HG03575 (cell line): ENCODE data around the gene ZNF624.
"Not testable (repeated sequence)": the region's sequence is repeated elsewhere in the genome, so short reads cannot be mapped to it uniquely, and the experiment has no call there.

Source experiments
- ATAC-seq: cut with Tn5 transposase; IDR thresholded peaks from one replicate; pipeline ENCODE4 v1.9.1; 2021; ENCODE audit not compliant: unreplicated experiment, insufficient number of reproducible peaks, low FRiP score; ENCODE audit errors: extremely low read depth

Gene ZNF624

GRCh38 chr17:16653367-16654041 lies at the start of gene ZNF624:
TSS of gene ZNF624 (minus strand) at chr17:16653850.
- ATAC-seq: no peak

DNA sequence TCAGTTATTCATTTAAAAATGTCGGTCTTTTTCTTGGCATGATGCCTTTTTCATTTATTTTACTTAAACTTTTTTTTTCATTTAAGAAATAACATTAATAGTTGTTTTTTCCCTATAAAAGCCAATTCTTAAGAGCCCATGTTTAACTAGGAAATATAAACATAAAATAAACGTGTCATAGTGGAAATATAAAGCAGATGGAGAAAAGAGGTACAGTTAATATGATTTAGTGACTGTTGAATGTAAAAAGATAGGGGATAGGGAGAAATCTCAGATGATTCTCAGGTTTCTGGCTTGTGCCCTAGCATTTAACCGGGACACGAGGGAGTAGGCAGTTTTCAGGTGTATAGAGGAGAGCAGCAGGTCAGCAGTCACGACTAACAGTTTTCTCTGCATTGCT lies 44.0 kb upstream of the ZNF624 start:
- ATAC-seq: not testable (repeated sequence)

DNA sequence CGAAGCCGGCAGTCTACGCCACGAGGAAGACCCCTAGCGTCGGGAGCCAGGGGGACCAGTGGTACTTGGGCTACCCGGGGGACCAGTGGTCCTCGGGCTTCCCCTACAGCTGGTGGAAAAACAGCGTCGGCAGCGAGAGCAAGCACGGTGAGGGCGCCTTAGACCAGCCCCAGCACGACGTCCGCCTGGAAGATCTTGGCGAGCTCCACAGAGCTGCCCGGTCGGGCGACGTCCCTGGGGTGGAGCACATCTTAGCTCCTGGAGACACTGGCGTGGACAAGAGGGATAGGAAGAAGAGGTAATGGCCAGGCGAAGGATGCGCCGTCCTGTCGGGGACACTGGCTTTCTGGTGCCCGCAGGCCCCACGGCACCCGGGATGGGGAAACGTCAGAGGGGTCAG lies 36.8 kb upstream of the ZNF624 start:
- ATAC-seq: not testable (repeated sequence)

GRCh38 chr17:16689731-16690281 lies 36.2 kb upstream of the ZNF624 start, which contains the start of gene CCDC144A:
TSS of gene CCDC144A (plus strand) at chr17:16690241. CDS start at chr17:16690401, 160 bp downstream.
- ATAC-seq: not testable (repeated sequence)

GRCh38 chr17:16687151-16687550 lies 33.5 kb upstream of the ZNF624 start:
- not testable (repeated sequence) for ATAC-seq

GRCh38 chr17:16686019-16686418 lies 32.4 kb upstream of the ZNF624 start:
- ATAC-seq: not testable (repeated sequence)

DNA sequence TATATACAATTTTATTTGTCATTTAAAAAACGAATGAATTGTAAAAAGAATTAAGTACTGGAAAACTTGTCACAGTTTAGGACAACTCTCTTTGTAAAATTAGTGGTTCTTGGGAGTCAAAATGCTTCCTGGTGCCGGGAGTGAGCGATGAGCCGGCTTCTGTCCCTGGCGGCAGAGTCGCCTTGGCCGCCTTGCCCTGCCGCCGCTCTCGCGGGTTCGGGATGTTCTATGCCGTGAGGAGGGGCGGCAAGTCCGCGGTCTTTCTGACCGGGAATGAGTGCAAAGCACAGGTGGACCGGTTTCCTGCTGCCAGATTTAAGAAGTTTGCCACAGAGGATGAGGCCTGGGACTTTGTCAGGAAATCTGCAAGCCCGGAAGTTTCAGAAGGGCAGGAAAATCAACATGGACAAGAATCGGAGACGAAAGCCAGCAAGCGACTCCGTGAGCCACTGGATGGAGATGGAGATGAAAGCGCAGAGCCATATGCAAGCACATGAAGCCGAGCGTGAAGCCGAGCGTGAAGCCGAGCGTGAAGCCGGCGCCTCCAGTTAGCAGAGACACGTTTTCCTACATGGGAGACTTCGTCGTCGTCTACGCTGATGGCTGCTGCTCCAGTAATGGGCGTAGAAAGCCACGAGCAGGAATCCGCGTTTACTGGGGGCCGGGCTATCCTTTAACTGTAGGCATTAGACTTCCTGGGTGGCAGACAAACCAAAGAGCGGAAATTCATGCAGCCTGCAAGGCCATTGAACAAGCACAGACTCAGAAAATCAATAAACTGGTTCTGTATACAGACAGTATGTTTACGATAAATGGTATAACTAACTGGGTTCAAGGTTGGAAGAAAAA lies 29.9 kb upstream of the ZNF624 start:
- not testable (repeated sequence) for ATAC-seq

DNA sequence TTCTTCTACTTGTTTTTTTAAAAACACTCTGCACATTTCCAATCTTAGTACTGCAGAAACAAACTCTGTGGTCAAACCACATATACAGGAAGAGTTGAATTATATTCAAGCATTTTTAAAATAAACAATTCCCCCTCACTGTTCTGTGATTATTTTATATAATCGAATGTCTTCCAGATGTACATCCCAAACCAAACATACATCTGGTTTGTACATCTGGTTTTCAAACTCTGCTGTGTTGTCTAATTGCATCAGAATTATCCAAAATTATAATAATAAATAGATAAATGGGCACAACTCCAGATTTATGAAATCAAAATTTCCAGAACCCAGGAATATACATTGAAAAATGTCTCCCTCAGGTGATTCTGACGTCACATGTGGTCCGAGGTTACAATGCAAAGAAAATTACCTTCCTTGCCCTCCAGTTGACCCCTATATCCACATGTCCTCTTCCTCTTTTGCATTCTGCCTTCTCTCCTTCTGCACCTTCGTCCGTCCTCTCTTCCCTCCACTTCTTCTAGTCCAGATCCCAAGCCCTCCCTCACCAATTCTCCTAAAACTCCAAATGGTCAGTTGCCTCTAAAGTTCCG lies 23.1 kb upstream of the ZNF624 start:
- no peak for ATAC-seq

DNA sequence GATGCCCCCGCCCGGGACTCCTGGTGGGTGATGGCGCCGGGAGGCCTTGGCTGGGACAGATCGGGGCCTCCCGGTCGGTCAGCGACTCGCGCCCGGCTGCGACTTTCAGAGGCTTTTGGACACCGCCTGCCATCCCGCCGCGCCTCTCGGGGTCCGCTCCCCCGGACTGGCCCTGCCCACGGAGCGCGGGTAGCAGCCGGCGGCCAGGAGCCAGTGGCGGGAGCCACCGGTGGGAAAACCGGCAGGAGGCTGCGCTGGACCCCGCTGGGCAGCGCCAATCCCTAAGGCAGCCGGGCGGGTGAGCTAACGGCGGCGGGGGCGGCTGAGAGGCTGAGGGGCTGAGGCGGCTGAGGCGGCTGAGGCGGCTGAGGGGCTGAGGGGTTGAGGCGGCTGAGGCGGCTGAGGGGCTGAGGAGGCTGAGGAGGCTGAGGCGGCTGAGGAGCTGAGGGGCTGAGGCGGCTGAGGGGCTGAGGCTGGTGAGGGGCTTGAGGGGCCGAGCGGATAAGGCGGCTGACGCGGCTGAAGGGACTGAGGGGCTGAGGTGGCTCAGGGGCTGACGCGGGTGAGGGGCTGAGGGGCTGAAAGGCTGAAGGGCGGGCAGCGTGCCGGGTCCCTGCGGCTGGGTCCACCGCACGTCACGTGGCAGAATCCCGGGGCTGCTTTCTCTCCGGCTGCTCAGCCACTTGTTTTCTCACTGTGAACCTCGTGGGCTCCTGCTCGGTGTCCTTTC lies 13.4 kb upstream of the ZNF624 start:
- ATAC-seq: not testable (repeated sequence)

DNA sequence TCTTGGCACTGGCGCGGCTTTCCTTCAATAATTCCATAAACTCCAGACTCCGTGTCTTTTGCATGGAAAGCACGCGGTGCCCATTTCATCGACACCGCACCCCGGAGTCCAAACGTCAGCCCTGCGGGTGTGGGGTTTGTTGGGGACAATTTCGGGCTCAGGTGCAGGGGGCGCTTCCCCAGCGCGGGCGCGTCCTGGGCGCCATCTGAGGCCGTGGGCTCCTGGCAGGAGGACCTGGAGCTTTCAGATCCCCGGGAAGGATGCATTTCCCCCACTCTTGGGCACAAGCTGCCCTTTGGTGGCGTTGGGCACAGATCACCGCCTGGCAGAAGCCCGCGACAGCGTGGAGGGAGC lies 12.9 kb upstream of the ZNF624 start:
- ATAC-seq: not testable (repeated sequence)

DNA sequence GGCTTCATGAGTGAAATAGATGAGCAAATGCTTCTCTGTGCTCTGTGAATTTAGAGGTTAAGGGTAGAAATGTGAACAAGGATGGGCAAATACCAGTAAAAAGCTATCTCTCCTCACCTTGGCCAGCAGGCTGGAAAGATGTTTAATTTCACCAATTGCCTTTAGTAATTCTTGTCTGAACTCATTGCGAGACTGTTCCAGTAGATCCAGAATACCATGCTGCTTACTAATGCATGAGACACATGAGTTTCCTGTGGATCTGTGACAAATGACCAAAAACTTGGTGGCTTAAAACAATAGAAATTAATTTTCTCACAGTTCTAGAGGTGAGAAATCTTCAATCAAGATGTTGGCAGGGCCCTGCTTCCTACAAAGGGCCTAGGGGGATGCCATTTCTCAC lies 9.3 kb upstream of the ZNF624 start:
- ATAC-seq: no peak

DNA sequence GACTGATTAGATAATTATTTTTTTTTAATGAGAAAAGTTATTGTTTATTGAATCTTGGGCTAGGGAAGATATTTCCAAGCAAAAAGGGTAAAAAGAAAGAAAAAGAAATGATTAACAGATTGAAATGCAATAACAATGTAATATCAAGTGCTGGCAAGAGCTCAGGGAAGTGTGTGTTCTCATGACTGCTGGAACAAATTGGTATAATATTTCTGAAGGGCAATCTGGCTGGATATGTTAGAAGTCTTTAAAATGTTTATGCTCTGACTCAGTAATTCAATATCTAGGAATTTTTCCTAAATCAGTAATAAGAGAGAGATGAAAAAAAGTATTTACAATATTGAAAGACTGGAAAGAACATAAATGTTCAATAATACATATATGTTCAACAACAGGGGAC lies 7.6 kb upstream of the ZNF624 start:
- no peak for ATAC-seq

GRCh38 chr17:16652847-16653366 lies 743 bp downstream of the ZNF624 start:
- ATAC-seq: no peak

DNA sequence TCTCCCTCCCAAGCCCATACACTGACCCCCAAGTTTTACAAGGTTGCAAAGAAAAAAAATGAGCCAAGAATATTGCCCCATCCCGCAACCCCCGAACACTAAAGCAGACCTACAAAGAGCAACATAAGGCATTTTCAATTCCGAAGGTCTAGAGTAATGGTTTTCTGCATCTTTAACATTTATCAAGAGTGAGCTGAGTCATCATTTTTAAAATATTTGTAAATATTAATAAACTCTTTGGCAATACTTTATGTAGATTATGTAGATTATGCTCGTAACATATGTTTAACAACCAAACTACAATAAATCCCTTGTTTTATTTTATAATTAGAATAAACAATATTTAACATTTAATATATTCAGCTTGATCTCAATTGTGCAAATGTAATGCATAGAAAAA lies 1.4 kb downstream of the ZNF624 start:
- ATAC-seq: no peak

DNA sequence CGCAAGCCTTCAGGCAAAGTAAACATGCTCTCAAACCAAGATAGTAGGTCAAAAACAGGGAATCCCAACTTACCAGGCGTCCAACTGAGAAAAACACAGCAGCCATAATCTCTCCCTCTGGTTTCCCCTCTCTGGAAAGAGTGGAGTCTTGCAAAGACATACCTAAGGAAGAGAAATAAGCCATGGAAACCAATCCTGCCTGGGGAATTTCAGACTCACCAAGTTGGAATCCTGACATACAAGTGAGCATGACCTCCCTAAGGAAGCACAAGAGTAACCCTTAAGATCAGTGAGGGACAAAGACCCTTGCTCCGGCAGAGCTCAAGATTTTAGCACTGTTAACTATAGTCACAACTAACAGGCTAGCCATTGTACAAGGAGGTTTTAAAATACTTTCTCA lies 4.1 kb downstream of the ZNF624 start:
- ATAC-seq: no peak

DNA sequence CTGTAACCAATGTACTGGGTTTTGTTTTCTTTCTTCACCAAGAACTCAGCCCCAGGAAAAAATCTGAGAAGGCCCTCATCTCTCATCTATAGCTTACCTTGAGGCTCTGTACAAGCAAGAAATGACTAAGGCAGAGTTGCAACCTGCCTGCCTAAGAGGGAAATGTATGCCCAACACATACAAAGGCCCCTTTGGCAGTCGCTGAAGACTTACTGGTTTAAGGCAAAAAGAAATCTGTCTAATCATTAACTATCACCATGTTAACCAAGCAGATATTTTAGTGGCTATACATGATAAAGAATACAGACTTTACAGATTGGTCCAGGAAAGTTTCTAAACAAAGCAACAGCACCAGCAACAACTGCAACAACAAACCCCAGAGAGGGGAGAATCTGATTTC lies 14.2 kb downstream of the ZNF624 start:
- no peak for ATAC-seq

- no peak for ATAC-seq
Observed at GRCh38 chr17:16623282-16623681, 30.4 kb downstream of the ZNF624 start.

GRCh38 chr17:16622540-16623277 lies 30.9 kb downstream of the ZNF624 start:
- ATAC-seq: no peak
